Brain microvascular endothelial cell (primary cell): ENCODE results near the gene EFCAB14.
"Not testable (repeated sequence)": the region's sequence is repeated elsewhere in the genome, so short reads cannot be mapped to it uniquely, and the experiment has no call there.

Experiments
- DNase-seq: peaks from one replicate; pipeline ENCODE4 v3.0.0-alpha.2; 2020
- H3K27ac ChIP-seq: fragments of 250-450 bp; sonication (Bioruptor Pico); 2 replicates; pipeline ENCODE4 v1.5.1; 2020; ENCODE audit warnings: mild to moderate bottlenecking, moderate library complexity
- H3K27me3 ChIP-seq: fragments of 250-450 bp; sonication (Bioruptor Pico); replicated peaks from 2 replicates; pipeline ENCODE4 v1.5.1; 2020; ENCODE audit warnings: mild to moderate bottlenecking
- H3K36me3 ChIP-seq: fragments of 250-450 bp; sonication (Bioruptor Pico); replicated peaks from 2 replicates; pipeline ENCODE4 v1.5.1; 2020; ENCODE audit warnings: mild to moderate bottlenecking
- H3K4me3 ChIP-seq: 2 replicates; pipeline ENCODE4 v1.5.1; 2011; ENCODE audit warnings: low read depth, mild to moderate bottlenecking, control low read depth, low read length, moderate library complexity
- in situ Hi-C: cut with HindIII; loops from 2 replicates; pipeline ENCODE4 v1.10.0; 2017; ENCODE audit warnings: low sequenced_read_pairs, low pct_ligation_motif_present
- TF ChIP-seq, protein P1 (sequence below): IDR thresholded peaks from 2 replicates; pipeline ENCODE4 v1.5.1; 2011; ENCODE audit warnings: low read depth, mild to moderate bottlenecking, moderate library complexity, low read length, control low read depth, inconsistent platforms; ENCODE audit errors: missing control alignments

The EFCAB14 gene

DNA sequence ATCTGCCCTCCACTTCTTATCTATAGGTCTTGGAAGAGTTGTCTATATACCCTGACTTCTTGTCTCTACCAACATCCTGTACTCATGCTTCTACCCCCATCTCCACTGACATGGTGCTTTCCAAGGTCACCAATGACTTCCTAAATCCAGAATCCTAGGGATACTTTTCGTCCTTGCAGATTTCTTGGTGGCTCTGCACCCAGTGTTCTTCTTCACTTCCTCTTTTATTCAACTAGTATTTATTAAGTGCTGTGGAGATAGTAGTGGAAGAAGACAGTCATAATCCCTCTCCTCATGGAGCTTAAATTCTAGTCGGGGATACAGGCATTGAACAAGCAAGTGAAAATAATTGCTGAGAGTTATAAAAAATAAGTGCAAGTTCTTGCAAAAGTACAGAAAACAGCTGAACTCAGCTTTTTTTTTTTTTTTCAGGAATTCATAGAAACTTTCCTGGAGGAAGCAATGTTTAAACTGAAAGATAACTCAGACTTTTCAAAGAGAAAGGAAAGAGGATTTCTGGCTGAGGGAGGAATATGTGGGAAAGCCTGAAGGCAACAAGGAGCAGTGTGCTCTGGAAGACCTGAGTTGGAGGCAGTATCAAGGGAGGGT, 41.7 kb upstream of the EFCAB14 start:
- H3K27me3 ChIP-seq, result no peaks in the 10 kb centered on the region
- in situ Hi-C loops, result no loop called here
- H3K36me3 ChIP-seq, result no peaks in the 10 kb centered on the region
- no peak overlapping the region for H3K4me3 ChIP-seq
- TF ChIP-seq, protein P1, sequence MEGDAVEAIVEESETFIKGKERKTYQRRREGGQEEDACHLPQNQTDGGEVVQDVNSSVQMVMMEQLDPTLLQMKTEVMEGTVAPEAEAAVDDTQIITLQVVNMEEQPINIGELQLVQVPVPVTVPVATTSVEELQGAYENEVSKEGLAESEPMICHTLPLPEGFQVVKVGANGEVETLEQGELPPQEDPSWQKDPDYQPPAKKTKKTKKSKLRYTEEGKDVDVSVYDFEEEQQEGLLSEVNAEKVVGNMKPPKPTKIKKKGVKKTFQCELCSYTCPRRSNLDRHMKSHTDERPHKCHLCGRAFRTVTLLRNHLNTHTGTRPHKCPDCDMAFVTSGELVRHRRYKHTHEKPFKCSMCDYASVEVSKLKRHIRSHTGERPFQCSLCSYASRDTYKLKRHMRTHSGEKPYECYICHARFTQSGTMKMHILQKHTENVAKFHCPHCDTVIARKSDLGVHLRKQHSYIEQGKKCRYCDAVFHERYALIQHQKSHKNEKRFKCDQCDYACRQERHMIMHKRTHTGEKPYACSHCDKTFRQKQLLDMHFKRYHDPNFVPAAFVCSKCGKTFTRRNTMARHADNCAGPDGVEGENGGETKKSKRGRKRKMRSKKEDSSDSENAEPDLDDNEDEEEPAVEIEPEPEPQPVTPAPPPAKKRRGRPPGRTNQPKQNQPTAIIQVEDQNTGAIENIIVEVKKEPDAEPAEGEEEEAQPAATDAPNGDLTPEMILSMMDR, result no peak
- DNase-seq, result no peak
- no peak overlapping the region for H3K27ac ChIP-seq

DNA sequence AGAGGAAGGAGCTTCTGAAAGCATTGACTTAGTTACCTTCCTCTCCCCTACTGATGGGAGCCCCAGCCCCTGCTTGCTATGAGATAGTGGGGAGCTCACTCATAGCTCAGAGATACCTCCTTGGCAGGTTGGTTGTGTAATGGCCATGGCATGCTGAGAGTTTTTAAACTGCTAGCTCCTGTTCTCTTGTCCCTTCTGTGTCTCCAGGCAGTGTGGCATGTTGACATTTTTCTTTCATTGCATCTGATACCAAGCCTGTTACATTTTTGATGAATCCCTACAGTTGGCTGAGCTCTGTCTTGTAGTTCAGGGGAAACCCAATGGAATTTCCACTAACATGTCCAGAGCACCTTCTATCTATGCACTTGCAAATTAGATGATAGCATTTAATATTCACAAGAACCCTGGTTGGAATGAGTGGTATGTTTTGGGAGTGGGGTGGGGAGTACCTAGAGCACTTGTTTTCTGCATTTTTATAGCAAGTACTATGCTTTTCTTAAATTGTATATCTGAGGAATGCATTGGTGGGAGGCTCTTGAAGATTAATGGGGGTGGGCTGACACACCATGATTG, 39.1 kb upstream of the EFCAB14 start:
- H3K27ac ChIP-seq, result no peak overlapping the region
- no peak overlapping the region for H3K4me3 ChIP-seq
- no peaks in the 10 kb centered on the region for H3K27me3 ChIP-seq
- DNase-seq, result no peak
- TF ChIP-seq, protein P1, result no peak
- no peaks in the 10 kb centered on the region for H3K36me3 ChIP-seq
- in situ Hi-C loops, result no loop called here

DNA sequence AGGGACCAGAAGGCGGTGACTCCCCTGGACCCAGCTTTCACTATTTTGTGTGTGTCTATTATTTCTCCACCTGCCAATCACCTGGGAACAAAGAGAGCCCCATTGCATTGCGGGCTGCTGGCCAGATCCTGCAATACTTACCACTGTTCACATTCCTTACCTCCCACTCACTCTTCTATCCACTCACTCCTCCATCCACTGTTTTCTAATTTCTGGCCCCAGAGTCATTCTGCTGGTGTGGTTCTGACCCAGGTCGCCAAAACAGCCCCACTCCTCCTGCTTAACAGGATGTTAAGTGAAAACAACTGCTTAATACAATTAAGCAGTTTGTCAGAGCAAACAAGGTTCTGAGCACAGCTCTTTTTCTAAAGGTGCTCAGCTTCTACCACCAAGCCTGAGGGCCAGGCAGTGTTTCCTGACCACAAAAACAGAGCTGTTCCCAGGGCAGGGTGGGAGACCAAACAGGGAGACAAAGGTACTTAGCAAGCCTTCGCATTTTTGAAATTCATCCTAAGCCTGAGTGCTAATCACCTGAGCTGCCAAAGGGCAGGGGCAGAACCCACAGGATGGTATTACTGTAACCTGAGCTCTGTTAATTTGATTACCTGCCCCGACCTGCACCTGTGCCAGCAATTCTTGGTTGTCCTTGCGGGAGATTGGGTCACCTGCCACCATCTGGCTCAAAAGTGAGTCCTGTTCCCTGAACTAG, 38.5 kb upstream of the EFCAB14 start:
- H3K27me3 ChIP-seq, result no peaks in the 10 kb centered on the region
- DNase-seq, result no peak

DNA sequence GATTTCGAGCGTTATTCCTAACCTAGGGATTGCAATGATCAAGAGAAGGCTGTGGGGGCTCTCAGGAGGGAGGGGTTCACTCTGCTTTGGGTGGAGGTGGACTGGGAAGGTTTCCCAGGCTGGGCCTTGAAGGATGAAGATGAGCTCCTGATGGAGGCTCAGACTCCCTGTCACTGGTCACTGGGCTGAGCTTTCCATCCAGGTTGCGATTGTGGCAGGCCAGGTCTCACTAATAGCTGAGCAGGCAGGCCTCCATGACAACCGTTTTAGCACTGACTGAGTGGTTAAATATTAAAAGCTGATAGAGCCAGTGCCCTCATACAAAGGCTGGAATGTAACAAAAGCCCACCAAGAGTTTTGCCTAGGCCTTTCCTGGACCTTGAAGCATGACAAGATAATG, 36.2 kb upstream of the EFCAB14 start:
- Histone ChIP-seq H3K4me3 (no peak overlapping the region), H3K27me3 (no peaks in the 10 kb centered on the region), H3K36me3 (no peaks in the 10 kb centered on the region), H3K27ac (no peak overlapping the region)
- TF ChIP-seq, protein P1, result no peak
- in situ Hi-C loops, result no loop called here
- no peak for DNase-seq

More for the DNA sequence above, 38.5 kb upstream of the EFCAB14 start:
- in situ Hi-C loops, result no loop called here
- TF ChIP-seq, protein P1, result no peak
- Histone ChIP-seq H3K36me3 (no peaks in the 10 kb centered on the region), H3K27ac (no peak overlapping the region), H3K4me3 (no peak overlapping the region)

DNA sequence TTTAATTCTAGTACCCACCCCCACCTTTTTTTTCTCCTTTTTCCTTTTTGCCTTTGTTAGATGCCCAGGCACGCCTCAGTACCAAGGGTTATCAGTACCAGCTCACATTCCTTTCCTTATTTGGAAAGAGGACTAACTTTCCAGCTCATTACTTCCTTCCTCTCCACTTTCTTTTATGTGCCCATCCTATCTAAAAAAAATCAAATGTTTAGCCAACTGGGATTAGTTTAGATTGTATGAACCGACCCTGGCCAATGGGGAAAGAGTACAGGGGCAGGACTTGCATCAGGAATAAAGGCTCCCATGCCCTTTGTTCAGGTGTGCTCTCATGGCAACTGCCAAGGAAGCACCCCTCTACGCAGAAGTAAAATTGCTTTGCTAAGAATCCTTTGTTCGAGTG, 35.8 kb upstream of the EFCAB14 start:
- H3K27me3 ChIP-seq, H3K4me3 ChIP-seq, H3K27ac ChIP-seq, H3K36me3 ChIP-seq, in situ Hi-C loops, DNase-seq: not testable (repeated sequence)

DNA sequence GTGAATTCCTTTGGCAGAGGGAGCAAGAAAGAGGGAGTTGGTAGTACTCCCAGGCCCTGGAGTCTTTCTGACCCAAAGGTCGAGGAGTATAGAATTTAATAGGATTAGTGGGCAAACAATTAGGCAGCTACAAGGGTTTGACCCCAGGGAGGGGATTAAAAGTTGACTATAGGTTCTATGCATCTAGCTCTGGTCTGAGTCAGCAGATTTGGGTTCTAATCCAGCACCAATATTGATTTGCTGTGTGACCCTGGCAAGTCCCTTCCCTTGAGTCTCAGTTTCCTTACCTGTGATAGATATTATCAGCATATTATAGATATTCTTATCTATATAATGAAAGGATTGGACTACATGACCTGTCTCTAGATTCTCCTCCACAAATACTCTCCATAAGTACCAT, 35.1 kb upstream of the EFCAB14 start:
- no peak overlapping the region for H3K27ac ChIP-seq
- no peak for DNase-seq
- in situ Hi-C loops, result no loop called here
- no peak overlapping the region for H3K4me3 ChIP-seq
- TF ChIP-seq, protein P1, result no peak
- H3K27me3 ChIP-seq, result no peaks in the 10 kb centered on the region
- H3K36me3 ChIP-seq, result no peaks in the 10 kb centered on the region
